CD14-positive monocyte (primary cell): ENCODE results near the gene KCNB1. TPM values are rescaled to one million over a fixed set of nuclear protein-coding genes. Genes with fewer than 3 reads are reported as not detected.

ENCODE experiments used
- DNase-seq, 3 donors: peaks; one replicate each; pipeline ENCODE4 v3.0.0-alpha.2; 2011 to 2022
- H2AFZ ChIP-seq: 2 replicates; pipeline ENCODE4 v1.6.0; 2012; ENCODE audit warnings: mild to moderate bottlenecking, low read depth, low read length, inconsistent platforms; ENCODE audit not compliant: insufficient read depth, poor library complexity, severe bottlenecking
- H3K27ac ChIP-seq, 2 donors: 1 replicate in 1 of 2; 2 replicates in 1 of 2; pipeline ENCODE4 v1.5.1; 2012 to 2013; ENCODE audit warnings: low read length in 2 of 2, control low read depth in 1 of 2, inconsistent platforms in 1 of 2, low read depth in 1 of 2, mild to moderate bottlenecking in 1 of 2
- H3K27me3 ChIP-seq, 2 donors: one replicate each; pipeline versions ENCODE4 v1.6.0 to v1.6.1; 2011 to 2013; ENCODE audit warnings: low read length in 2 of 2; ENCODE audit not compliant: control insufficient read depth in 2 of 2, insufficient read depth in 2 of 2
- H3K36me3 ChIP-seq, 2 donors: replicated peaks in 1 of 2; 1 replicate in 1 of 2; 2 replicates in 1 of 2; pipeline versions ENCODE4 v1.5.1 to v1.6.1; 2012 to 2013; ENCODE audit warnings: low read length in 2 of 2, control low read depth in 1 of 2, inconsistent platforms in 1 of 2, mild to moderate bottlenecking in 1 of 2; ENCODE audit not compliant: insufficient read depth in 2 of 2, control insufficient read depth in 1 of 2
- H3K4me1 ChIP-seq, 2 donors: 1 replicate in 1 of 2; 2 replicates in 1 of 2; pipeline versions ENCODE4 v1.5.1 to v1.6.1; 2012 to 2013; ENCODE audit warnings: low read length in 2 of 2, control low read depth in 1 of 2, inconsistent platforms in 1 of 2, mild to moderate bottlenecking in 1 of 2, moderate library complexity in 1 of 2; ENCODE audit not compliant: insufficient read depth in 2 of 2, control insufficient read depth in 1 of 2
- H3K4me2 ChIP-seq: replicated peaks from 2 replicates; pipeline ENCODE3; 2012; ENCODE audit warnings: low read length, moderate library complexity, mild to moderate bottlenecking; ENCODE audit not compliant: poor library complexity, severe bottlenecking; ENCODE audit errors: extremely low read depth
- H3K4me3 ChIP-seq, 3 experiments: fragments of 200-600 bp in 1 of 3; sonication (generic) in 1 of 3; replicated peaks in 1 of 3; 1 replicate in 2 of 3; 2 replicates in 1 of 3; pipeline ENCODE4 v1.5.1; 2011 to 2013; ENCODE audit warnings: low read length in 3 of 3, mild to moderate bottlenecking in 3 of 3, control low read depth in 2 of 3, low read depth in 2 of 3, inconsistent platforms in 1 of 3, moderate library complexity in 1 of 3
- H3K79me2 ChIP-seq: 2 replicates; pipeline ENCODE4 v1.6.0; 2012; ENCODE audit warnings: mild to moderate bottlenecking, control low read depth, inconsistent platforms, low read length, moderate library complexity; ENCODE audit not compliant: insufficient read depth
- H3K9ac ChIP-seq: 2 replicates; pipeline ENCODE4 v1.6.0; 2017; ENCODE audit warnings: low read length, mild to moderate bottlenecking; ENCODE audit not compliant: insufficient read depth, poor library complexity, severe bottlenecking
- H3K9me3 ChIP-seq, 2 donors: replicated peaks in 1 of 2; 1 replicate in 1 of 2; 2 replicates in 1 of 2; pipeline versions ENCODE4 v1.5.1 to v1.6.1; 2012 to 2013; ENCODE audit warnings: low read length in 2 of 2, control low read depth in 1 of 2; ENCODE audit not compliant: control insufficient read depth in 1 of 2, insufficient read depth in 1 of 2
- H4K20me1 ChIP-seq: 2 replicates; pipeline ENCODE4 v1.6.0; 2012; ENCODE audit warnings: mild to moderate bottlenecking, low read length, control low read depth, moderate library complexity; ENCODE audit not compliant: insufficient read depth
- H3K27ac Mint-ChIP-seq, 7 donors: one replicate each; pipeline ENCODE4 v1.8.0; 2020; ENCODE audit warnings: mild to moderate bottlenecking in 7 of 7, mixed read lengths in 7 of 7, moderate library complexity in 6 of 7, inconsistent platforms in 2 of 7
- H3K27me3 Mint-ChIP-seq, 3 donors: one replicate each; pipeline ENCODE4 v1.8.0; 2021 to 2022; ENCODE audit warnings: low read depth in 3 of 3, mild to moderate bottlenecking in 3 of 3, mixed read lengths in 3 of 3, moderate library complexity in 3 of 3, inconsistent platforms in 1 of 3
- H3K36me3 Mint-ChIP-seq, 2 donors: one replicate each; pipeline ENCODE4 v1.8.0; 2020; ENCODE audit warnings: mixed read lengths in 2 of 2, inconsistent platforms in 1 of 2, mild to moderate bottlenecking in 1 of 2
- H3K4me1 Mint-ChIP-seq: one replicate; pipeline ENCODE4 v1.8.0; 2020; ENCODE audit warnings: mild to moderate bottlenecking, mixed read lengths
- H3K4me3 Mint-ChIP-seq, 2 donors: one replicate each; pipeline ENCODE4 v1.8.0; 2020; ENCODE audit warnings: mild to moderate bottlenecking in 2 of 2, mixed read lengths in 2 of 2, moderate library complexity in 1 of 2
- H3K9me3 Mint-ChIP-seq, 7 donors: one replicate each; pipeline ENCODE4 v1.8.0; 2020 to 2022; ENCODE audit warnings: mixed read lengths in 7 of 7, mild to moderate bottlenecking in 6 of 7, moderate library complexity in 6 of 7, inconsistent platforms in 2 of 7
- WGBS: methylation state at CpG from one replicate; pipeline ENCODE4 v1.1.5; 2013; ENCODE audit warnings: missing lambda C conversion rate; ENCODE audit not compliant: insufficient coverage; 5-methylcytosine and 5-hydroxymethylcytosine counted together
- intact Hi-C, 2 donors: fragments of 100-400 bp; cut with micrococcal nuclease; formaldehyde crosslinking; loops; one replicate each; pipeline versions ENCODE4 v1.15.0 to v1.15.1; 2023
- polyA plus RNA-seq, 3 donors: library from polyadenylated mRNA; depleted of rRNA in 1 of 3; unstranded in 2 of 3; stranded (reverse) in 1 of 3; fragments of 300-500 nt in 2 of 3; fragments of >200 nt in 1 of 3; fragmentation: Illumina TruSeq in 2 of 3; gene quantifications; 1 replicate in 2 of 3; 2 replicates in 1 of 3; pipeline ENCODE4 v1.2.3, GENCODE V29; 2012 to 2021
- TF ChIP-seq, protein P1 (sequence below): fragments of 200-600 bp; IDR thresholded peaks from one replicate; pipeline ENCODE4 v1.8.0; 2022; ENCODE audit warnings: antibody characterized with exemption, mild to moderate bottlenecking

The KCNB1 gene
- polyA plus RNA-seq, 3 donors, result not detected

DNA sequence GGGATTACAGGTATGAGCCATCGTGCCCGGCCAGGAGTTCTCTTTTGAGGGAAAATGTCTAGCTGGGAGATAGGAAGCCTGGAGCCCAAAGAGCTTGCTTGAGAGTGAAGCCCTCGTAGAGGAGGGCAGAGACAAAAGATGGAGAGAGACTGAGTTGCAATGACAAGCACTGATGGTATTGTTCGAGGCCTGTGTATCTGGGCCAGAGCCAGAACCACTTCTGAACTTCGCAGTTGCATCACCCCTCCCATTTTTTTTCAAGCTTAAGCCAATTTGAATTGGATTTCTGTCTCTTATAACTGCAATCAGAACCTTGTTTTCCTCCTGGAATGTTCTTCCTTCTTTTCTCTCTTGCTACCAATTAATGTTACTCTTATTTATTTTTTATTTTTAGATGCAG lies 83.1 kb downstream of the KCNB1 start:
- Mint-ChIP-seq H3K27me3 (peaks cover 0 to 5% (median 5%) of the 10 kb centered on the region in 3 donors), H3K36me3 (no peaks in the 10 kb centered on the region), H3K27ac (no peak overlapping the region), H3K9me3 (peaks cover 0 to 5% (median 0%) of the 10 kb centered on the region in 7 donors), H3K4me3 (no peak overlapping the region), H3K4me1 (no peaks in the 10 kb centered on the region)
- Histone ChIP-seq H3K27me3 (peaks cover 0 to 2% of the 10 kb centered on the region in 2 donors), H4K20me1 (no peaks in the 10 kb centered on the region), H3K36me3 (no peaks in the 10 kb centered on the region), H3K4me1 (no peaks in the 10 kb centered on the region), H3K27ac (no peak overlapping the region), H3K9me3 (no peaks in the 10 kb centered on the region), H3K79me2 (no peaks in the 10 kb centered on the region), H3K4me3 (no peak overlapping the region), H3K4me2 (no peak overlapping the region), H3K9ac (no peak overlapping the region), H2AFZ (no peak overlapping the region)
- intact Hi-C loops, result no loop called here
- TF ChIP-seq, protein P1, sequence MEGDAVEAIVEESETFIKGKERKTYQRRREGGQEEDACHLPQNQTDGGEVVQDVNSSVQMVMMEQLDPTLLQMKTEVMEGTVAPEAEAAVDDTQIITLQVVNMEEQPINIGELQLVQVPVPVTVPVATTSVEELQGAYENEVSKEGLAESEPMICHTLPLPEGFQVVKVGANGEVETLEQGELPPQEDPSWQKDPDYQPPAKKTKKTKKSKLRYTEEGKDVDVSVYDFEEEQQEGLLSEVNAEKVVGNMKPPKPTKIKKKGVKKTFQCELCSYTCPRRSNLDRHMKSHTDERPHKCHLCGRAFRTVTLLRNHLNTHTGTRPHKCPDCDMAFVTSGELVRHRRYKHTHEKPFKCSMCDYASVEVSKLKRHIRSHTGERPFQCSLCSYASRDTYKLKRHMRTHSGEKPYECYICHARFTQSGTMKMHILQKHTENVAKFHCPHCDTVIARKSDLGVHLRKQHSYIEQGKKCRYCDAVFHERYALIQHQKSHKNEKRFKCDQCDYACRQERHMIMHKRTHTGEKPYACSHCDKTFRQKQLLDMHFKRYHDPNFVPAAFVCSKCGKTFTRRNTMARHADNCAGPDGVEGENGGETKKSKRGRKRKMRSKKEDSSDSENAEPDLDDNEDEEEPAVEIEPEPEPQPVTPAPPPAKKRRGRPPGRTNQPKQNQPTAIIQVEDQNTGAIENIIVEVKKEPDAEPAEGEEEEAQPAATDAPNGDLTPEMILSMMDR, result no peak
- WGBS, result 84% methylated on average over 3 of the region's 5 CpGs
- DNase-seq, result no peak

DNA sequence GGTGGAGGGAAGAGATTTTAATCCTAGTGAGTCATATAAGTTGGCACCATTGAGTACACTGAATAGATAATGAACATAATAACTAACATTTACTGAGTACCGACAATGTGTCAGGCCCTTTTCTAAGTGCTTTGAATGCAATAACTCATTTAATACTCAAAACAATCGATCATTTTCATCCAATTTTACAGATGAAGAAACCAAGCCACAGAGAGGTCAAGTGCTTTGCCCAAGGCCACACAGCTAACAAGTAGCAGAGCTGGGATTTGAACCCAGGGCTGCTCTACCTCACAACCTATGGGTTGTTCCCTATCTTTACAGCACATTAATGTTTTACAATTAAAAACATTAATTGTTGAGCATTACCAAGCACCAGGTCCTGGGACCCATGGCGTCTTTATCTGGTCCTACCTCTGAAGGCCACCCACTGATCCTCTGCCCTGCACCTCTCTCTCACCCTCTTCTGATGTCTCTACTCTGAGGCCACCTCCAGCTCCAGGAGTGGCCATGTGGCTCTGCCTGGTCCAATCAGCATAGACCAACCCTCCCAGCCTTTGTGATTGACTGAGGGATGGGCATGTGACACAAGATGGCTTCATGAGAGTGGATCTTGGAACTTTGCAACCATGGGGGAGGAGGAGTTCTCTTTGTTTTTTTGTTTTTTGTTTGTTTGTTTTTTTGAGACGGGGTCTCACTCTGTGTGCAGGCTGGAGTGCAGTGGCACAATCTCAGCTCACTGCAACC lies 83.9 kb downstream of the KCNB1 start:
- TF ChIP-seq, protein P1, result no peak
- H2AFZ ChIP-seq, result no peak overlapping the region
- Mint-ChIP-seq H3K27ac (no peak overlapping the region), H3K36me3 (no peaks in the 10 kb centered on the region), H3K27me3 (peaks cover 0 to 5% (median 5%) of the 10 kb centered on the region in 3 donors), H3K4me1 (no peaks in the 10 kb centered on the region), H3K4me3 (no peak overlapping the region), H3K9me3 (peaks cover 0 to 5% (median 0%) of the 10 kb centered on the region in 7 donors)
- 83% methylated on average over 3 of the region's 4 CpGs for WGBS
- H3K79me2 ChIP-seq, result no peaks in the 10 kb centered on the region
- H3K9ac ChIP-seq, result no peak overlapping the region
- H3K4me3 ChIP-seq, result no peak overlapping the region
- DNase-seq, result no peak
- H3K27ac ChIP-seq, result no peak overlapping the region
- intact Hi-C loops, result no loop called here
- H3K4me2 ChIP-seq, result no peak overlapping the region
- peaks cover 0 to 2% of the 10 kb centered on the region in 2 donors for H3K27me3 ChIP-seq
- H3K9me3 ChIP-seq, result no peaks in the 10 kb centered on the region
- no peaks in the 10 kb centered on the region for H3K4me1 ChIP-seq
- no peaks in the 10 kb centered on the region for H4K20me1 ChIP-seq
- no peaks in the 10 kb centered on the region for H3K36me3 ChIP-seq
